KBM-7 (cell line): Measurements from ENCODE around the gene TRAPPC2L.

Source experiments
- DNase-seq: peaks from one replicate; pipeline ENCODE4 v3.0.0-alpha.2; 2015
- in situ Hi-C: fragments of 300-500 bp; cut with MboI; formaldehyde crosslinking; loops from 2 replicates; pipeline ENCODE4 v1.14.3; 2020; ENCODE audit warnings: low sequenced_read_pairs, low pct_unique_long_range_greater_than_20kb, mixed read lengths

Gene TRAPPC2L

GRCh38 chr16:88835818-88836217, 21.1 kb upstream of the TRAPPC2L start:
- no peak for DNase-seq
- in situ Hi-C loops, result no loop called here

- no peak for DNase-seq
- in situ Hi-C loops, result no loop called here
Observed at GRCh38 chr16:88836791-88837190, 20.1 kb upstream of the TRAPPC2L start.

- no peak for DNase-seq
- in situ Hi-C loops, result no loop called here
Observed at GRCh38 chr16:88837806-88838205, 19.1 kb upstream of the TRAPPC2L start.

GRCh38 chr16:88838566-88838965, 18.4 kb upstream of the TRAPPC2L start:
- in situ Hi-C loops, result no loop called here
- no peak for DNase-seq

- in situ Hi-C loops, result no loop called here
- DNase-seq, result no peak
Observed at GRCh38 chr16:88839026-88839529, 17.8 kb upstream of the TRAPPC2L start.

- in situ Hi-C loops, result no loop called here
- no peak for DNase-seq
Observed at GRCh38 chr16:88839745-88840599, 17.0 kb upstream of the TRAPPC2L start.

GRCh38 chr16:88840600-88841215, 16.2 kb upstream of the TRAPPC2L start:
- in situ Hi-C loops, result no loop called here
- no peak for DNase-seq

- no peak for DNase-seq
- in situ Hi-C loops, result no loop called here
Observed at GRCh38 chr16:88841521-88842307, 15.2 kb upstream of the TRAPPC2L start.

- no peak for DNase-seq
- in situ Hi-C loops, result no loop called here
Observed at GRCh38 chr16:88842308-88842756, 14.6 kb upstream of the TRAPPC2L start.

GRCh38 chr16:88842806-88843205, 14.1 kb upstream of the TRAPPC2L start:
- no peak for DNase-seq
- in situ Hi-C loops, result no loop called here

- in situ Hi-C loops, result no loop called here
- no peak for DNase-seq
Observed at GRCh38 chr16:88843256-88843655, 13.7 kb upstream of the TRAPPC2L start.

- in situ Hi-C loops, result no loop called here
- DNase-seq, result no peak
Observed at GRCh38 chr16:88844419-88845036, 12.4 kb upstream of the TRAPPC2L start.

GRCh38 chr16:88846088-88846487, 10.8 kb upstream of the TRAPPC2L start:
- DNase-seq, result no peak
- in situ Hi-C loops, result no loop called here

GRCh38 chr16:88847654-88848053, 9.3 kb upstream of the TRAPPC2L start:
- DNase-seq, result no peak
- in situ Hi-C loops, result no loop called here

GRCh38 chr16:88848557-88848956, 8.4 kb upstream of the TRAPPC2L start:
- no peak for DNase-seq

GRCh38 chr16:88850531-88851199, 6.3 kb upstream of the TRAPPC2L start:
- in situ Hi-C loops, result no loop called here

More at GRCh38 chr16:88848557-88848956, 8.4 kb upstream of the TRAPPC2L start:
- in situ Hi-C loops, result no loop called here

GRCh38 chr16:88851616-88852015, 5.3 kb upstream of the TRAPPC2L start:
- in situ Hi-C loops, result no loop called here
- no peak for DNase-seq

More at GRCh38 chr16:88850531-88851199, 6.3 kb upstream of the TRAPPC2L start:
- DNase-seq, result no peak

GRCh38 chr16:88853325-88853941, 3.5 kb upstream of the TRAPPC2L start:
- in situ Hi-C loops, result no loop called here
- DNase-seq, result no peak
